Heart left ventricle (tissue), 16 donors: Measurements from ENCODE around the gene MYD88. TPM values are rescaled to one million over a fixed set of nuclear protein-coding genes. Genes with fewer than 3 reads are reported as not detected.

ENCODE experiments used
- ATAC-seq, 4 donors: fragments of 200-7000 bp; cut with Tn5 transposase; one replicate each; pipeline ENCODE4 v1.9.1; 2020 to 2022; ENCODE audit warnings: moderate library complexity in 4 of 4, mild to moderate bottlenecking in 3 of 4, moderate number of reproducible peaks in 1 of 4
- DNase-seq, 5 donors: peaks; one replicate each; pipeline ENCODE4 v3.0.0-alpha.2; 2020
- H3K27ac ChIP-seq, 12 donors: fragments of 200-600 bp; sonication (generic) in 4 of 12; one replicate each; pipeline versions ENCODE4 v1.5.0 to v1.8.0; 2016 to 2022; ENCODE audit warnings: mild to moderate bottlenecking in 2 of 12
- H3K27me3 ChIP-seq, 9 donors: fragments of 200-600 bp; sonication (generic) in 2 of 9; one replicate each; pipeline versions ENCODE4 v1.5.1 to v1.8.0; 2016 to 2022; ENCODE audit warnings: mild to moderate bottlenecking in 3 of 9
- H3K36me3 ChIP-seq, 9 donors: fragments of 200-600 bp; sonication (generic) in 2 of 9; one replicate each; pipeline versions ENCODE4 v1.5.0 to v1.8.0; 2018 to 2022; ENCODE audit warnings: mild to moderate bottlenecking in 2 of 9
- H3K4me1 ChIP-seq, 12 donors: fragments of 200-600 bp; sonication (generic) in 4 of 12; one replicate each; pipeline versions ENCODE4 v1.5.0 to v1.8.0; 2016 to 2022; ENCODE audit warnings: mild to moderate bottlenecking in 3 of 12
- H3K4me3 ChIP-seq, 12 donors: fragments of 200-600 bp; sonication (generic) in 4 of 12; one replicate each; pipeline versions ENCODE4 v1.5.0 to v1.8.0; 2017 to 2022; ENCODE audit warnings: mild to moderate bottlenecking in 9 of 12, moderate library complexity in 4 of 12
- H3K9me3 ChIP-seq, 12 donors: fragments of 200-600 bp; sonication (generic) in 4 of 12; one replicate each; pipeline versions ENCODE4 v1.5.0 to v1.8.0; 2016 to 2022; ENCODE audit warnings: mild to moderate bottlenecking in 1 of 12
- POLR2A ChIP-seq, 2 donors: fragments of 450-650 bp; IDR thresholded peaks; one replicate each; pipeline ENCODE4 v1.6.1; 2017; ENCODE audit warnings: antibody characterized with exemption in 2 of 2, mild to moderate bottlenecking in 2 of 2, moderate library complexity in 2 of 2
- WGBS, 4 donors: extraction: QIAGEN DNeasy Blood & Tissue Kit in 2 of 4; methylation state at CpG; one replicate each; pipeline versions ENCODE4 v1.1.5 to v1.1.7; 2013 to 2018; 5-methylcytosine and 5-hydroxymethylcytosine counted together
- intact Hi-C, 10 donors: fragments of 100-400 bp; cut with DNase I; formaldehyde crosslinking; loops; one replicate each; pipeline versions ENCODE4 v1.11.1 to v1.14.2; 2022
- polyA plus RNA-seq, 2 donors: library from polyadenylated mRNA; stranded (reverse); fragments of 200-250 nt; gene quantifications; one replicate each; pipeline ENCODE4 v1.2.3, GENCODE V29; 2013
- total RNA-seq, 9 donors: library from RNA; depleted of rRNA in 2 of 9; stranded (reverse); fragments of >200 nt in 2 of 9; fragmentation: NEBNext Ultra II Directional in 3 of 9; extraction: Animal tissue kit (Norgen Biotek cat#: 25700) in 3 of 9; gene quantifications; one replicate each; pipeline versions ENCODE4 v1.1.0 to v1.2.4, GENCODE V29; 2016 to 2023
- TF ChIP-seq, protein P1 (sequence below), 12 donors: fragments of 200-600 bp; sonication (generic) in 4 of 12; IDR thresholded peaks; one replicate each; pipeline versions ENCODE4 v1.5.0 to v1.8.0; 2018 to 2022; ENCODE audit warnings: antibody characterized with exemption in 12 of 12, mild to moderate bottlenecking in 5 of 12
- donor health status: ischemic (EF 13 %, LVEDD 7.1; RV severe dilation, severe dysfunction).
- donor health status: healthy with polysubstance abuse.
- donor health status: DM: no; HTN: yes; CAD: no.
- donor health status: DM: no; HTN: no; CAD: no.
- donor health status: ischemic (EF 25% LVEDD 6.9; RV normal size, moderate dysfunction).
- donor health status: ischemic (EF 25% LVEDD 5.7; RV mildly dilated, moderate dysfunction).
- donor health status: healthy.
- donor health status: DM: yes; HTN: yes; CAD: no.
- donor health status: ischemic (EF 35%, LVEDD 5.7; RV mildly dilated, moderate dysfunction).
- donor health status: nonischemic (EF 11% LVEDD 7.7; RV severe dilation, severe dysfunction).
- donor health status: DM: yes; HTN: yes; CAD: no.
- donor health status: PGD.
- donor health status: ischemic (EF 29% LVEDD 5.4; RV normal size, mild dysfunction).
- donor health status: nonischemic (EF 23%, LVEDD 6.1; RV moderate dilation, normal function).

Gene MYD88
- total and polyA plus RNA-seq, 11 donors = 3.7 to 47.2 (median 8.2) TPM

GRCh38 chr3:38154033-38154494 is 15.6 kb downstream of the MYD88 start:
- DNase-seq = no peak
- peak overlapping the region in 1 of 12 donors; percentile 43 for H3K27ac ChIP-seq
- no peaks in the 10 kb centered on the region for H3K36me3 ChIP-seq
- peaks cover 0 to 54% (median 0%) of the 10 kb centered on the region in 12 donors for H3K4me1 ChIP-seq
- peak in 2 of 4 donors; percentile 38 to 56 for ATAC-seq
- H3K27me3 ChIP-seq = no peaks in the 10 kb centered on the region
- TF ChIP-seq POLR2A (IDR thresholded peaks at IDR 0.05) = no peak
- TF ChIP-seq, protein P1, sequence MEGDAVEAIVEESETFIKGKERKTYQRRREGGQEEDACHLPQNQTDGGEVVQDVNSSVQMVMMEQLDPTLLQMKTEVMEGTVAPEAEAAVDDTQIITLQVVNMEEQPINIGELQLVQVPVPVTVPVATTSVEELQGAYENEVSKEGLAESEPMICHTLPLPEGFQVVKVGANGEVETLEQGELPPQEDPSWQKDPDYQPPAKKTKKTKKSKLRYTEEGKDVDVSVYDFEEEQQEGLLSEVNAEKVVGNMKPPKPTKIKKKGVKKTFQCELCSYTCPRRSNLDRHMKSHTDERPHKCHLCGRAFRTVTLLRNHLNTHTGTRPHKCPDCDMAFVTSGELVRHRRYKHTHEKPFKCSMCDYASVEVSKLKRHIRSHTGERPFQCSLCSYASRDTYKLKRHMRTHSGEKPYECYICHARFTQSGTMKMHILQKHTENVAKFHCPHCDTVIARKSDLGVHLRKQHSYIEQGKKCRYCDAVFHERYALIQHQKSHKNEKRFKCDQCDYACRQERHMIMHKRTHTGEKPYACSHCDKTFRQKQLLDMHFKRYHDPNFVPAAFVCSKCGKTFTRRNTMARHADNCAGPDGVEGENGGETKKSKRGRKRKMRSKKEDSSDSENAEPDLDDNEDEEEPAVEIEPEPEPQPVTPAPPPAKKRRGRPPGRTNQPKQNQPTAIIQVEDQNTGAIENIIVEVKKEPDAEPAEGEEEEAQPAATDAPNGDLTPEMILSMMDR (IDR thresholded peaks at IDR 0.05) = no peak
- whole genome bisulfite sequencing, 4 donors = 86 to 89% (median 87%) methylated on average over 2 of the region's 2 CpGs
- intact Hi-C loops = no loop called here
- H3K4me3 ChIP-seq = no peak overlapping the region
- no peaks in the 10 kb centered on the region for H3K9me3 ChIP-seq

DNA sequence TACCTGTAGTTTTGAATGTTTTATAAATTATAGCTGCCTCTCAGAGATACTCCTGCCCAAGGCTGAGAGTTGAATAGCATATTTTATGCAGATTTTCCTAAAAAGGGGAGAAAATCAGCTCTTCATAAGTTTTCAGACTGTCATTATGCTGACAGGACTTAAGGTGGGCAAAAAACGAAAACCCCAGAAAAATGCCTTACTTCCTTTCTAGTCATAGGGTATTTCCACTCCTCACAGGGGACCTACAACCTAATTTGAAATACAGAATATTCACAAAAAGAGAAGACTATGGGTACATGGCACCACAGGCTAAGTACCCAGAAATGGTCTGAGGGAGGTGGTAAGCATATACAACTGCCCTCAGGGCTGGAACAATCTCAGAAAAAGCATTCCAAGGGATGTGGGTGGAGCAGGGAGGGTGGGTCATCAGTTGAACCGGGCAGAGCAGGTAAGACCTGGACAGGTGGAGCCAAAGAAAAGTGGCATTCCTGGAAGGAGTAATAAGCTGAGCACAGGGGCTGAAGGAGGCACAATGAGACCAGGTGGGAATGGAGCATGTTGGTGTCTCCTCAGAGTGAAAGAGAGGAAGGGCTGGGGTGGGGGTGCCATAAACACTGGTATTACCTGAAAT is 16.3 kb downstream of the MYD88 start:
- H3K4me1 ChIP-seq = peaks cover 0 to 47% (median 0%) of the 10 kb centered on the region in 12 donors
- intact Hi-C loops = no loop called here
- no peaks in the 10 kb centered on the region for H3K9me3 ChIP-seq
- ATAC-seq (no peak), DNase-seq (no peak)
- no peak overlapping the region for H3K4me3 ChIP-seq
- no peaks in the 10 kb centered on the region for H3K27me3 ChIP-seq
- WGBS, 4 donors = 71 to 73% (median 72%) methylated on average over 2 of the region's 2 CpGs
- no peaks in the 10 kb centered on the region for H3K36me3 ChIP-seq
- TF ChIP-seq POLR2A (IDR thresholded peaks at IDR 0.05) = no peak
- TF ChIP-seq, protein P1 (IDR thresholded peaks at IDR 0.05) = no peak
- H3K27ac ChIP-seq = peak overlapping the region in 1 of 12 donors; percentile 43

GRCh38 chr3:38155825-38156224 is 17.4 kb downstream of the MYD88 start:
- 89 to 96% (median 95%) methylated on average over 2 of the region's 2 CpGs for WGBS, 4 donors
- Histone ChIP-seq H3K4me1 (peaks cover 0 to 38% (median 0%) of the 10 kb centered on the region in 12 donors), H3K4me3 (no peak overlapping the region), H3K27me3 (no peaks in the 10 kb centered on the region), H3K9me3 (no peaks in the 10 kb centered on the region), H3K27ac (no peak overlapping the region), H3K36me3 (no peaks in the 10 kb centered on the region)
- DNase-seq (no peak), ATAC-seq (no peak)
- TF ChIP-seq POLR2A (IDR thresholded peaks at IDR 0.05) = no peak
- TF ChIP-seq, protein P1 (IDR thresholded peaks at IDR 0.05) = no peak
- intact Hi-C loops = no loop called here

- no peak for ATAC-seq
- intact Hi-C loops = no loop called here
- Histone ChIP-seq H3K27ac (no peak overlapping the region), H3K4me1 (peaks cover 0 to 25% (median 0%) of the 10 kb centered on the region in 12 donors), H3K27me3 (no peaks in the 10 kb centered on the region), H3K36me3 (no peaks in the 10 kb centered on the region), H3K4me3 (no peak overlapping the region), H3K9me3 (no peaks in the 10 kb centered on the region)
- DNase-seq = no peak
- 95 to 99% (median 96%) methylated on average over 2 of the region's 2 CpGs for WGBS, 4 donors
- TF ChIP-seq, protein P1 (IDR thresholded peaks at IDR 0.05) = no peak
- no peak for TF ChIP-seq POLR2A (IDR thresholded peaks at IDR 0.05)
Observed at GRCh38 chr3:38157117-38157516, 18.7 kb downstream of the MYD88 start.
